Stromal cell of bone marrow (primary cell): ENCODE measurements around the gene FAM241B.

Source experiments
- DNase-seq: peaks from one replicate; pipeline ENCODE4 v3.0.0-alpha.2; 2012; ENCODE audit warnings: low read depth

Gene FAM241B

DNA sequence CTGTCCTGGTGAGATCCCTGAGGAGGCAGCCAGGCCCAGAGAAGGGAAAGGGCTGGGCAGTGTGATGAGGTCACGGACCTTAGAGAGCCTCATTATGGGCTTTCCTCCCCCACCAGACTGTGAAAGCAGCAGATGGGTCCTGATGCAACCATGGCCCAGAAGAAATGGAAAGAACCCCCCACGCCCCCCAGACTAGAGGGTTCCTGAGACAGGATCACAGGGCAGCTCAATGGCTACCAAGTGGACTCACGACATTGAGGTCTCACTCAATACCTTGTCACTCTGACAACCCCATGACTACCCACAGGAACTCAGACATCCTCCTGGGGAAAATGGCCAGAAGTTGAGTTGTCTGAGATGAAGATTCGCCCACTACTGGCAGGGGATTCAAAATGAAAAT is 36.7 kb downstream of the FAM241B start:
- DNase-seq, result no peak

GRCh38 chr10:69668721-69669120 is 38.7 kb downstream of the FAM241B start:
- no peak for DNase-seq

DNA sequence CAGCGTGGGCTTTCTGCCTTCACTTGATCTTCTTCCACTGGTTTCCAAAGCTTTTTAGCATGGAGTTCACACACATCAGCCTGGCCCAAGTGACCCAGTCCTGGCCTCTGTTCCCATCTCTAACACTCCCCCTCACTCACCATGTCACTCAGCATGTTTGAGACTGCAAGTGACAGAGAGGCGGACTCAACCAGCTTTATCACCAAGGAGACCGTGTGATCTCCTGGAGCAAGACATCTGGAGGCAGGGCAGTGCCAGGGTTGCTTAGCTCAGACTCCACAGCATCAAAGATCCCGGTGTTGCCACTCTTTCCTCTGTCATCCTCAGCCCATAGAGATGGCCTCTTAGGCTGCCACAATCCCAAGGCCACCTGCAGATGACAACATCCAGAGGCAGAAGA is 39.4 kb downstream of the FAM241B start:
- DNase-seq, result no peak

DNA sequence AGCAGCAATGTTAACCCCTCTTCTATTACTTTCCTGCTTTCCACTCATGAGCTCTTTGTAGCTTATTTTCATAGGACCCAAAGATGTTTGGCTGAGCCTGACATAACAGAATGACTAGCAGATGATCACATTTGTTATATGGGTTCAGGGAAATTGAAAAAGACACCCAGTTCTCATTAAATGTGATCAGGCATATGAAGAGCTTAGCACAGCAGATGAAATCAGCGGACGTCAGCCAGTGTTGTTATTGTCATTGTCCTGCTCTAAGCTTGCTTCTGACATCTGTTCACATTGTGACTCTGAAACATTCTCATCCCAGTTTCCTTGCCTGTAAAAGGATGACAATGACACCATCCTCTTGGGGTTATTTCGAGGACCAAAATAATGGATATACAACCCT is 43.5 kb downstream of the FAM241B start:
- no peak for DNase-seq

DNA sequence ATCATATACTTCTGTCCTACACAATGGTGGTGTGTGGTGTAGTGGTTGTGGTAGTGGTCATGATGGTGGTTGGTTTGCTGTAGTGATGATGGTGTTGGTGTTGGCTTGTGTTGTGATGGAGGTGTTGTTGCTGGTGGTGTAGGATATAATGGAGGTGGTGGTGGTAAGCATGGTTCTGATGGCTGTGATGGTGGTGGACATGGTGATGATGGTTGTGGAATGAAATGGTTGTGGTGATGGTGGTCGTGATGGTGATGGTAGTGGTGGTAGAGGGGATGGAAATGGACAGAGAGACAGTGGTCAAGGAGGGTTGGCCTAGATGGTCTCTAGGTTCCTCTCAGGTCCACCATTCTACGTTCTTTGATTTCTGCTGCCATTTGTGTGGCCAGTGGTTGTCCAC is 44.7 kb downstream of the FAM241B start:
- no peak for DNase-seq

GRCh38 chr10:69676301-69676700 is 46.3 kb downstream of the FAM241B start:
- no peak for DNase-seq

DNA sequence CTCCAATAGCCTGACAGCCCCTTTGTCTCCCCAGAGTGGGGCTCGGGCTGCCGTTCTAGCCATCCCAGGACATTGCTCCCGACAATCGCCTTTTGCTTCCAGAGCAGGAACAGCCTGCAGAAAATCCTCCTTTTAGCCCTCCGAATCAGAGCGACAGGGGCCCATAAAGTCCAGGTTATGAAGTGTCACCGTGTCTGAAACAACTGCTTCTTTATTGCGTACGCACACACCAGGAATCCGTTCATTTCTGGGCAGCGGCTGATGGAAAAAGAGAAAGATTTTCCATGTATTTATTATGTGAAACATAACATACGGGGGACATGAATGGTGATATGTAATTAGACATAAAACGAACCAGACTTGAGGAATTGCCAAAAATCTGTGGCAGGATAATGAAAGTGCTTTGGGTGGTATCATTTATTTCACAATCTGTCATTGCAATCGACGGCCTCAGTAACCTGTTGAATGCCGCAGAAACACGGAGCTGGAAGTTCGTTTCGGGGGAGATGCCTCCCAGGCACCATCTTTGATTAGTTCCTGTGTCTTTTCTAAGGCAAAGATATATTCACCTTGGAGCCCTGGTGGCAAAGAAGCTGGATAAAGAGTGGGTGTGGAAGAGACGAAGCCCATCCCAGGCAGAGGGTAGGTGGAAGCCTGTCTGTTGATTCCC is 48.1 kb downstream of the FAM241B start:
- no peak for DNase-seq

DNA sequence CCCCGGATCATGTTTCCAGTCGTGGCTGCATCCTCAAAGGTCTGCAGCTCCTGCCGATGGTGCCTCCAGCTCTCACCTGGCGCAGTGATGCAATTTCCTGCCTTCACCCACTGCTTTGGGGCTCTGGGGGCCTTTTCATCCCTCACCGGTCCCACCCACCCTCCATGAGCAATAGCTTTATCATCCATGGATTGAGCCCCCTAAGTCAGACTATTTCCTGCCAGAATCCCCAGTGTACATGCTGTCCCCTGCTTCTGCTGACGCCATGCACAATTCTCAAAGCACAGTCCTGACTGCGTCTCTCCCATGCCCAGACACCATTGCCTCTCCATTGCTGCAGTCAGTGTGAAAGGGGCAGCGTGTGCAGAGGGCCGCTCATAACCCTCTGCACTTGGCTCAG is 49.7 kb downstream of the FAM241B start:
- no peak for DNase-seq

GRCh38 chr10:69680610-69681009 is 50.6 kb downstream of the FAM241B start:
- no peak for DNase-seq

- DNase-seq, result no peak
Measured at GRCh38 chr10:69681436-69681835, 51.4 kb downstream of the FAM241B start.

- no peak for DNase-seq
Measured at GRCh38 chr10:69682955-69683474, 53.0 kb downstream of the FAM241B start.
